NCI-H82 treated with DMSO at 0.1 percent for 48 hours (cell line): ENCODE measurements around the gene ATP6V0B.

ENCODE experiments used
- DNase-seq: peaks from one replicate; lab custom pipeline; 2025; ENCODE audit not compliant: unreplicated experiment; lab: John Stamatoyannopoulos, UW

ATP6V0B gene

GRCh38 chr1:43946236-43947060, 28.3 kb upstream of the ATP6V0B start, which contains the start of gene IPO13:
IPO13 (plus strand) TSS chr1:43946950; CDS start chr1:43947601, 651 bp downstream.
- DNase-seq, result peak; percentile 94

- no peak for DNase-seq
These were observed 27.5 kb upstream of the ATP6V0B start for GRCh38 chr1:43947061-43947873.

GRCh38 chr1:43947874-43948437, 26.8 kb upstream of the ATP6V0B start:
- DNase-seq, result no peak

DNA sequence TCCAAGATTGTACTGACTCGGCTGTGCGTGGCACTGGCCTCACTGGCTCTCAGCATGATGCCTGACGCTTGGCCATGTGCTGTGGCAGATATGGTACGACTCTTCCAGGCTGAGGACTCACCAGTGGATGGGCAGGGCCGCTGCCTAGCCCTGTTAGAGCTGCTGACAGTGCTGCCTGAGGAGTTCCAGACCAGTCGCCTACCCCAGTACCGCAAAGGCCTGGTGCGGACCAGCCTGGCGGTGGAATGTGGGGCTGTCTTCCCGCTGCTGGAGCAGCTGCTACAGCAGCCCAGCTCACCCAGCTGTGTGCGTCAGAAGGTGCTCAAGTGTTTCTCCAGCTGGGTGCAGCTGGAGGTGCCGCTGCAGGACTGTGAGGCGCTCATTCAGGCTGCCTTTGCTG, 25.1 kb upstream of the ATP6V0B start:
- DNase-seq, result no peak

- peak; percentile 11 for DNase-seq
These were observed 23.5 kb upstream of the ATP6V0B start for GRCh38 chr1:43951021-43951985.

DNA sequence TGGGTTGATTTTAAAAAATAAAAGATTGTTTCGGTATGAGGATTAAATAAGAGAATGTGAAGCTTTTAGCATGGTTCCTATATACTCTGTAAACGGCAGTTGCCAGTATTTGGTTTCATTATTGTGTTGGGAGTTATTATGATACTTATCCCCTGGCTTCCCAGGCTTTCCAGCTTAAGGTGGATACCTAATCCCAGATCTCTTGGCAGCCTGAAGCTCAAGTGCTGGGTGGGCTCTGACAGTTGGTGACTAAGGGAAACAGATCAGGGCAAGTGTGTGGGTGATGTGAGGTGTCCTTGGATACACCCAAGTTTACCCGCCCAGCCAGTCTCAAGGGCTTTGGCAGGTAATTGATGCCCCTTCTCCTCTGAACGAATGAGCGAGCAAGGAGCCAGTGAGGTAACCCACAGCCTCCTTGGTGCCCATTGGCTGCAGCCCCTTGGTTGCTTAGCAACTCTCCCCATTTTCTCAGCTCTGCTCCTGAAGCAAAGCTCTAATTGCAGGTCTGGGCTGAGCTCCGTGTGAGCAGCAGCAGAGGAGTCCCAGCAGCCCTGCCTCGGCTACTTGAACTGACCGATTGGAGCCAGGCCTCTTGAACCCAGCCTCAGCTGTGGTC, 21.9 kb upstream of the ATP6V0B start:
- DNase-seq, result peak; percentile 96

GRCh38 chr1:43953361-43953760, 21.4 kb upstream of the ATP6V0B start:
- DNase-seq, result no peak

DNA sequence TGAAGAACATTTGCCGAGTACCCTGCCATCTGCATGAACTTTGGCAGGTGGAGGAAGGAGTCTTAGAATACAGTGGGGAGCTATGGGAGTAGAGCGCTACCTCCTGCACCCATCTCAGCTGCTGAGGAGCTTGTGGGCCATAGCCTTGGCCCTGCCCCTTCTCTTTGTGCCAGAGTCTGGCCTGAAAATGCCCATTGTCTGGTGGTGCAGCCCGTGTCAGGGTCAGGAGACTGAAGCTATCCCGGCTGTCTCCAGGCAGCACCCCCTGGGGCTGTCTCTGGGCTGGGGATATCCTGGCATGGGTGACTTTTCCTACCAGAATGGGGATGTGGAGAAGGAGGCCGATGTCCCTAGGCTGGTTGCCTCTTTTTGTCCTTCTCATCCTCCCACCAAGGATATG, 20.7 kb upstream of the ATP6V0B start:
- no peak for DNase-seq

- DNase-seq, result no peak
These were observed 18.5 kb upstream of the ATP6V0B start for GRCh38 chr1:43956234-43956633.

GRCh38 chr1:43957407-43958040, 17.2 kb upstream of the ATP6V0B start:
- DNase-seq, result no peak

DNA sequence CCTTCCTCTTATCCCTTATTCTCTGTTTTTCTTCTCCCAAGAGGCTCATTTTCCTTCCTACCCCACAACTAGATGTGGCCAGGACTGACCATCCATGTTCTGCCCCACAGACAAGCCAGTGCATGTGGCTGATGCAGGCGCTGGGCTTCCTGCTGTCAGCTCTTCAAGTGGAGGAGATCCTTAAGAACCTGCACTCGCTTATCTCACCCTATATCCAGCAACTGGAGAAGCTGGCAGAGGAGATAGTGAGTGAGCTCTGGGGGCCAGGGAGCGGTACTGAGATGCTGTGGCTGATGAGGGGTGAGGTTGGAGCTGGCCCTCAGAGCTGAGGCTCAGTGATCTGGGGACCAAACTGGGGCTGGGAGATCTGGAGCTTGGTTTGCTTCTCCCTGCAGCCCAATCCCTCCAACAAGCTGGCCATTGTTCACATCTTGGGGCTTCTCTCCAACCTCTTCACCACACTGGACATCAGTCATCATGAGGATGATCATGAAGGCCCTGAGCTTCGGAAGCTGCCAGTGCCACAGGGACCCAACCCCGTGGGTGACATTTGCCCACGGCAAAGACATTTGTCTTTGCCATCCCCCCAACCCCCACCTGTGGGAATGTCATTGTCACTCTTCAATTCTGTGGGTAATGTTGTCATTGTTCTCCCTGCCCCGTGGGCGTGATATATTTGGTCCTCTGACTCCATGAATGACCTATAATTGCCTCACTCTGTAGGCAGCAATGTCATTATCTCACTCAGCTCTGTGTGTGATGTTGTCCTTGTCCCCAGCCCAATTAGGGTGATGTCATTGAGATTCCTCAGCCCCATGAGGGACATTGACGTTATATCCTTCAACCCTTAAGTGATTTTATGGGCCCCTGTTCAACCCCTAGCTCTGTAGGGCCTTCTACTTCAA, 16.2 kb upstream of the ATP6V0B start:
- no peak for DNase-seq

GRCh38 chr1:43960798-43961197, 14.0 kb upstream of the ATP6V0B start:
- DNase-seq, result no peak

DNA sequence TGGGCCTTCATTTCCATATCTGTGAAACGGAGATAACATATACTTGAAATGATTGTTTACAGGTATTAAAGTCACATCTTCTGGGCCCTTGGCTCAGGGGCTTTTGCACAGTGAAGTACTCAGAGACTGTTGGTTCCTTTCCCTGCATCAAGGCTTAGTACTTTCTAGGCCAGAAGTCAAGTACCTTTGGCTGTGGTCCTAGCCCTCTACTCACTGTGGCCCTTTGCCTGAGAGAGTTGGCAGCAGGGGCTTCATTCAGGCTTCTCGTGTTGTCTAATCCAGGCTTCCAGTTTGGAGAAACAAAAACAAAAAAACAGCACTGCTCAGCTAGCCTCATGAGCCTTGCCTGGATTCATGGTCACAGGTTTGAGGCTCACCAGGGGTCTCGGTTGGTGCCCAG, 13.1 kb upstream of the ATP6V0B start:
- DNase-seq, result no peak

GRCh38 chr1:43962324-43962723, 12.4 kb upstream of the ATP6V0B start:
- DNase-seq, result no peak

DNA sequence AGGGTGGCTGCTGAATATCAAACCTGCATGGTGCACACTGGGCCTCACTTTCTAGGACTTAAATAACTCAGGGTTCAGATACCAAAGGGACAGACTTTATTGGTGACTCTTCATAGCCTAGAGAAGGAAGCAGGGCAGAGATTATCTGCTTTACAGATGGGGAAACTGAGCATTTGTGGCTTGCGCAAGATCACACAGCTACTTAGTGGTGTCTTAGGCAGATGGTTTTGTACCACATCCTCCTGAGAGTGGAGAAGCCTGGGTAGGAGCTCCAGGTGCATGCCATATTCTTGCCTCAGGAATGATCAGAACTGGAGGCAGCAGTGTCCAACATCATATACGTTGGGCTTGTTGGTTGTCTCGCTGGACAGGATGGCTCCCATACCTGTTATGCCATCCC, 11.8 kb upstream of the ATP6V0B start:
- no peak for DNase-seq

DNA sequence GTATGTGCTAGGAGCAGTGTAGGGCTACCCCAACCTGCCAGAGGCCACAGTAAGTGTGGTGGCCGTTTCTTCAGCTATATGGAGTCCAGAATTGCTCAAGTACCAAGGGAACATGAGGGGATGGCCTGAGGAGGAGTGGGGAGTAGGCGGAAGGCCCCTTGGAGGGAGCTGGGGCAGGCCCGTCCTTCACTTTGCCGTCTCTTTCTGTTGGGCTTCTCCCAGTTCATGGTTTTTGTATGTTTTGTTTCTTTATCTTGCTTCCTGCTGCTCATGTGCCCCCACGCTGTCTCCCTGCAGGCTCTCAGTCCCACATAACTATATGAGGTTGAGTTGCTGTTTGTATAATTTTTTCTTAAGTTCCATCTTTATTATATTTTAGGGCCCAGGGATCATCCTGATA, 10.9 kb upstream of the ATP6V0B start:
- DNase-seq, result no peak

DNA sequence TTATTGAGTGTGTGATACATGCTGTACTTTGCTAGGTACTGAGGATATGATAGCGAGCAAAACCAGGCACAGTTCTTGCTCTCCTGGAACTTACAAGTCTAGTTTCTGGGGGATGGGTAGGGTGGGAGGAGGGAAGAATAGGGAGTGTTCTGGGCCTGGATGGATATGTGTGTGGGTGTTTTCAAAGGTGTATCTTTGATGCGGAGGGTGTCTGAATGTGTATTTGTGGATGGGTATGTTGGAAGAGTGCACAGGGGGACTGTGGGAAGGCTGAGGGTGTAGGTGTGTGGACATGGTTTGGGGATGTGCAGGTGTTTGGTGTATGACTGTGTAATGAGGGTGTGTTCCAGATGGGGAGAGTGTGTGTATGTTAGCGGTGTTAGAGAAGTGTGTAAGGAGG, 9.4 kb upstream of the ATP6V0B start:
- no peak for DNase-seq

GRCh38 chr1:43968348-43968948, 6.3 kb upstream of the ATP6V0B start:
- no peak for DNase-seq

GRCh38 chr1:43969416-43969745, 5.4 kb upstream of the ATP6V0B start:
- DNase-seq, result no peak
